Heart right ventricle (tissue), 16 donors: Measurements from ENCODE around the gene FKBP1B. TPM values are rescaled to one million over a fixed set of nuclear protein-coding genes. Genes with fewer than 3 reads are reported as not detected.
"Not testable (repeated sequence)": the region's sequence is repeated elsewhere in the genome, so short reads cannot be mapped to it uniquely, and the experiment has no call there.

Experiments
- ATAC-seq, 8 donors: fragments of 200-7000 bp; cut with Tn5 transposase; one replicate each; pipeline ENCODE4 v1.9.1; 2020; ENCODE audit warnings: mild to moderate bottlenecking in 8 of 8, moderate library complexity in 8 of 8, moderate number of reproducible peaks in 1 of 8
- DNase-seq, 2 donors: peaks; one replicate each; pipeline ENCODE4 v3.0.0-alpha.2; 2020
- H3K27ac ChIP-seq, 10 donors: fragments of 200-600 bp; sonication (generic) in 2 of 10; one replicate each; pipeline versions ENCODE4 v1.5.0 to v1.8.0; 2020 to 2022; ENCODE audit warnings: mild to moderate bottlenecking in 3 of 10
- H3K27me3 ChIP-seq, 7 donors: fragments of 200-600 bp; one replicate each; pipeline ENCODE4 v1.8.0; 2021 to 2022; ENCODE audit warnings: mild to moderate bottlenecking in 2 of 7
- H3K36me3 ChIP-seq, 9 donors: fragments of 200-600 bp; sonication (generic) in 1 of 9; one replicate each; pipeline versions ENCODE4 v1.5.0 to v1.8.0; 2020 to 2022; ENCODE audit warnings: mild to moderate bottlenecking in 2 of 9
- H3K4me1 ChIP-seq, 9 donors: fragments of 200-600 bp; sonication (generic) in 1 of 9; one replicate each; pipeline versions ENCODE4 v1.5.0 to v1.8.0; 2020 to 2022; ENCODE audit warnings: mild to moderate bottlenecking in 4 of 9
- H3K4me3 ChIP-seq, 10 donors: fragments of 200-600 bp; sonication (generic) in 2 of 10; one replicate each; pipeline versions ENCODE4 v1.5.0 to v1.8.0; 2020 to 2022; ENCODE audit warnings: mild to moderate bottlenecking in 7 of 10, moderate library complexity in 2 of 10
- H3K9me3 ChIP-seq, 11 donors: fragments of 200-600 bp in 10 of 11; sonication (generic) in 2 of 11; one replicate each; pipeline versions ENCODE4 v1.5.0 to v1.8.0; 2013 to 2022; ENCODE audit warnings: mild to moderate bottlenecking in 2 of 11, control low read depth in 1 of 11, moderate library complexity in 1 of 11
- WGBS, 2 donors: extraction: QIAGEN DNeasy Blood & Tissue Kit; methylation state at CpG; one replicate each; pipeline ENCODE4 v1.1.7; 2013; ENCODE audit warnings: inconsistent platforms in 1 of 2; 5-methylcytosine and 5-hydroxymethylcytosine counted together
- intact Hi-C, 10 donors: fragments of 100-400 bp; cut with DNase I; formaldehyde crosslinking; loops; one replicate each; pipeline versions ENCODE4 v1.11.1 to v1.14.2; 2022
- polyA plus RNA-seq, 2 donors: library from polyadenylated mRNA; stranded (reverse); fragments of 200-250 nt; gene quantifications; one replicate each; pipeline ENCODE4 v1.2.3, GENCODE V29; 2013
- total RNA-seq, 10 donors: library from RNA; stranded (reverse); fragmentation: NEBNext Ultra II Directional in 3 of 10; extraction: Animal tissue kit (Norgen Biotek cat#: 25700) in 3 of 10; gene quantifications; one replicate each; pipeline versions ENCODE4 v1.2.1 to v1.2.4, GENCODE V29; 2021 to 2023
- TF ChIP-seq, protein P1 (sequence below), 9 donors: fragments of 200-600 bp; sonication (generic) in 2 of 9; IDR thresholded peaks; one replicate each; pipeline versions ENCODE4 v1.5.0 to v1.8.0; 2021 to 2022; ENCODE audit warnings: antibody characterized with exemption in 9 of 9, mild to moderate bottlenecking in 5 of 9, moderate library complexity in 1 of 9
- donor health status: Arrhythmogenic right ventricular cardiomyopathy.
- donor health status: ischemic (EF 13 %, LVEDD 7.1; RV severe dilation, severe dysfunction).
- donor health status: healthy with polysubstance abuse.
- donor health status: DM: no; HTN: yes; CAD: no.
- donor health status: DM: no; HTN: no; CAD: no.
- donor health status: ischemic (EF 25% LVEDD 6.9; RV normal size, moderate dysfunction).
- donor health status: ischemic (EF 25% LVEDD 5.7; RV mildly dilated, moderate dysfunction).
- donor health status: healthy.
- donor health status: DM: yes; HTN: yes; CAD: no.
- donor health status: Ischemic cardiomyopathy.
- donor health status: ischemic (EF 35%, LVEDD 5.7; RV mildly dilated, moderate dysfunction).
- donor health status: nonischemic (EF 11% LVEDD 7.7; RV severe dilation, severe dysfunction).
- donor health status: DM: yes; HTN: yes; CAD: no.
- donor health status: PGD.
- donor health status: ischemic (EF 29% LVEDD 5.4; RV normal size, mild dysfunction).
- donor health status: nonischemic (EF 23%, LVEDD 6.1; RV moderate dilation, normal function).

The FKBP1B gene
- total and polyA plus RNA-seq, 12 donors, result 0.61 to 6.3 (median 1.7) TPM; not detected in 1

DNA sequence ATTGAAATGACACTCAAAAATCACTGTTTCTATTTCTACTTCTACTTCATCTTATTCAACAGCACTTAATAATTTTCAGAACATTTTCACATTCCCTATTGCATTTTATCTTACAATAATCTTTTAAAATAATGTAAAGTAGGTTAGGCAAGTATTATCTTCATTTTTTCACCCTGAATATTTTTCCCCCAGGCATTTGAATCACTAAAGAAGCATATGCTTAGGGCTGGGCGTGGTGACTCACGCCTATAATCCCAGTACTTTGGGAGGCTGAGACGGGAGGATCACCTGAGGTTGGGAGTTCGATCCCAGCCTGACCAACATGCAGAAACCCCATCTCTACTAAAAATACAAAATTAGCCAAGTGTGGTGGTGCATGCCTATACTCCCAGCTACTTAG is 9.0 kb upstream of the FKBP1B start:
- H3K27ac ChIP-seq, result no peak overlapping the region
- TF ChIP-seq, protein P1, sequence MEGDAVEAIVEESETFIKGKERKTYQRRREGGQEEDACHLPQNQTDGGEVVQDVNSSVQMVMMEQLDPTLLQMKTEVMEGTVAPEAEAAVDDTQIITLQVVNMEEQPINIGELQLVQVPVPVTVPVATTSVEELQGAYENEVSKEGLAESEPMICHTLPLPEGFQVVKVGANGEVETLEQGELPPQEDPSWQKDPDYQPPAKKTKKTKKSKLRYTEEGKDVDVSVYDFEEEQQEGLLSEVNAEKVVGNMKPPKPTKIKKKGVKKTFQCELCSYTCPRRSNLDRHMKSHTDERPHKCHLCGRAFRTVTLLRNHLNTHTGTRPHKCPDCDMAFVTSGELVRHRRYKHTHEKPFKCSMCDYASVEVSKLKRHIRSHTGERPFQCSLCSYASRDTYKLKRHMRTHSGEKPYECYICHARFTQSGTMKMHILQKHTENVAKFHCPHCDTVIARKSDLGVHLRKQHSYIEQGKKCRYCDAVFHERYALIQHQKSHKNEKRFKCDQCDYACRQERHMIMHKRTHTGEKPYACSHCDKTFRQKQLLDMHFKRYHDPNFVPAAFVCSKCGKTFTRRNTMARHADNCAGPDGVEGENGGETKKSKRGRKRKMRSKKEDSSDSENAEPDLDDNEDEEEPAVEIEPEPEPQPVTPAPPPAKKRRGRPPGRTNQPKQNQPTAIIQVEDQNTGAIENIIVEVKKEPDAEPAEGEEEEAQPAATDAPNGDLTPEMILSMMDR (IDR thresholded peaks at IDR 0.05), result no peak
- peaks cover 0 to 7% (median 0%) of the 10 kb centered on the region in 9 donors for H3K4me1 ChIP-seq
- DNase-seq (no peak), ATAC-seq (no peak)
- H3K9me3 ChIP-seq, result no peaks in the 10 kb centered on the region
- peaks cover 0 to 39% (median 28%) of the 10 kb centered on the region in 9 donors for H3K36me3 ChIP-seq
- intact Hi-C loops, result loop anchor here in 1 of 10 donors (10.0 kb wide), 1 partner anchor 116 kb away; the partner anchor contains the start of gene ATAD2B
- no peak overlapping the region for H3K4me3 ChIP-seq
- WGBS, 2 donors, result 98 to 99% methylated on average over 4 of the region's 4 CpGs
- no peaks in the 10 kb centered on the region for H3K27me3 ChIP-seq

GRCh38 chr2:24043133-24043532 is 6.4 kb upstream of the FKBP1B start:
- intact Hi-C loops, result loop anchor here in 1 of 10 donors (10.0 kb wide), 1 partner anchor 118 kb away; the partner anchor contains the start of gene ATAD2B
- not testable (repeated sequence) for DNase-seq, ATAC-seq, H3K27me3 ChIP-seq, H3K27ac ChIP-seq, H3K4me3 ChIP-seq, H3K9me3 ChIP-seq
- Histone ChIP-seq H3K4me1 (peaks cover 0 to 18% (median 14%) of the 10 kb centered on the region in 9 donors), H3K36me3 (peaks cover 0 to 16% (median 11%) of the 10 kb centered on the region in 9 donors)
- WGBS, 2 donors, result 96% methylated on average over 6 of the region's 6 CpGs

DNA sequence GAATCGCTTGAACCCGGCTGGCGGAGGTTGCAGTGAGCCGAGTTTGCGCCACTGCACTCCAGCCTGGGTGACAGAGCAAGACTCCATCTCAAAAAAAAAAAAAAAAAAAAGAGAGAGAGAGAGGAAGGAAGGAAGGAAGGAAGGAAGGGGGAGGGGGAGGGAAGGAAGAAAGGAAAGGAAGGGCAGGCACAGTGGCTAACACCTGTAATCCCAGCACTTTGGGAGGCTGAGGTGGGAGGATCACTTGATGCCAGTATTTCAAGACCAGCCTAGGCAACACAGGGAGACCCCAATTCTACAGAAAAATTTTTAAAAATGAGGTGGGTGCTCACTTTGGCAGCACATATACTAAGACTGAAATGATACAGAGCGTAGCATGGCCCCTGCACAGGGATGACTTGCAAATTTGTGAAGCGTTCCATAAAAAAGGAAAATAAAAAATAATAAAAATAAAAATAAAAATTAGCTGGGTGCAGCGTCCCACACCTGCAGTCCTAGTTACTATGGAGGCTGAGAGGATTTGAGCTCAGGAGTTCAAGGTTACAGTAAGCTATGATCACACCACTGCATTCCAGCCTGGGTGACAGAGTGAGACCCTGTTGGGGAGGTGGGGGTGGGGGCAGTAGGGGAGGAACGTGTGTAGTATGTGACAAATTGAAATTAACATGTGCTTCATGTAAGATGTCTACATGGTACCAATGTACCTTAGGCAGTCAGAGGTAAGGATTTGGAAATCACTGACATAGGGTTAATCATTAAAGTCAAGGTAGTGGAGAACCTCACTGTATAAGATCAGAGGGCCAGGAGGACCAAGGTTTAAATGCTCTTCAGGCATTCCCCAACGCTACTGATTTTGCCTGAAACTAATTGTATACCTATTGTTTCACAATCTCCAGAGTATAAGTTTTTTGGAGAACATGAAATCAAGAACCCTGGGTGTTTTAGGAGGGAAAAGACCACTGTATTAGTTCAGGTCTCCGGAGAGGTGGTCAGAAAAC is 3.7 kb upstream of the FKBP1B start:
- 84 to 85% methylated on average over 11 of the region's 11 CpGs for WGBS, 2 donors
- DNase-seq, result no peak
- H3K9me3 ChIP-seq, result no peaks in the 10 kb centered on the region
- intact Hi-C loops, result loop anchor here in 3 of 10 donors (2.0 to 10.0 kb wide), 4 partner anchors 31 to 121 kb away; partner anchors contain the start of genes ATAD2B (in 3 of the 3), SF3B6 (in 1 of the 3) and TP53I3 (in 1 of the 3)
- no peaks in the 10 kb centered on the region for H3K36me3 ChIP-seq
- no peak overlapping the region for H3K27ac ChIP-seq
- TF ChIP-seq, protein P1 (IDR thresholded peaks at IDR 0.05), result no peak
- H3K4me3 ChIP-seq, result peak overlapping the region in 6 of 10 donors; percentile 72 to 87 (median 75)
- H3K4me1 ChIP-seq, result peaks cover 0 to 38% (median 29%) of the 10 kb centered on the region in 9 donors
- ATAC-seq, result no peak
- H3K27me3 ChIP-seq, result peaks cover 0 to 22% (median 0%) of the 10 kb centered on the region in 7 donors

DNA sequence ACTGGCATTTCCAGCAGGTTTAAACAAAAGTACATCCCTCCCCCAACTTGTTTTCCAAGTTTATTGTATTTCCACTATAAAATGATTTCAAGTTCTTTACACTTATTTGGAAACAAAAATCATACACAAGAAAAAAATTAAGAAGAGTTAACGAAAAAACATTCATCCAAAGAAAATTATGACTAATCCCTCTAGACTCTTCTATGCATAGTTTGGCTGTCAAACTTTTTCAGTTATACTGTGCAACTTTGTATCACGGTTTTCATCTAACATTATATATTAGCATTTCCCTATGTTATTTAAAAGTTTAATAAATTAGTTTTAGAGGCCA is 3.0 kb upstream of the FKBP1B start:
- Histone ChIP-seq H3K4me3 (peak overlapping the region; percentile 39 to 87 (median 74)), H3K27ac (peak overlapping the region in 6 of 10 donors; percentile 47 to 87 (median 72)), H3K27me3 (peaks cover 0 to 22% (median 0%) of the 10 kb centered on the region in 7 donors), H3K36me3 (no peaks in the 10 kb centered on the region), H3K4me1 (peaks cover 0 to 38% (median 29%) of the 10 kb centered on the region in 9 donors), H3K9me3 (no peaks in the 10 kb centered on the region)
- intact Hi-C loops, result loop anchor here in 3 of 10 donors (2.0 to 10.0 kb wide), 4 partner anchors 30 to 122 kb away; partner anchors contain the start of genes ATAD2B (in 3 of the 3), SF3B6 (in 1 of the 3) and TP53I3 (in 1 of the 3)
- ATAC-seq (no peak), DNase-seq (no peak)
- 2 to 4% methylated on average over 2 of the region's 2 CpGs for WGBS, 2 donors
- TF ChIP-seq, protein P1 (IDR thresholded peaks at IDR 0.05), result no peak
